ENCODE measurements around the gene PRUNE2.

The PRUNE2 gene

GRCh38 chr9:76901801-76902200 lies 4.1 kb downstream of the PRUNE2 start:
- no peak for DNase-seq

GRCh38 chr9:76900884-76901440 lies 5.0 kb downstream of the PRUNE2 start:
- no peak for DNase-seq

DNA sequence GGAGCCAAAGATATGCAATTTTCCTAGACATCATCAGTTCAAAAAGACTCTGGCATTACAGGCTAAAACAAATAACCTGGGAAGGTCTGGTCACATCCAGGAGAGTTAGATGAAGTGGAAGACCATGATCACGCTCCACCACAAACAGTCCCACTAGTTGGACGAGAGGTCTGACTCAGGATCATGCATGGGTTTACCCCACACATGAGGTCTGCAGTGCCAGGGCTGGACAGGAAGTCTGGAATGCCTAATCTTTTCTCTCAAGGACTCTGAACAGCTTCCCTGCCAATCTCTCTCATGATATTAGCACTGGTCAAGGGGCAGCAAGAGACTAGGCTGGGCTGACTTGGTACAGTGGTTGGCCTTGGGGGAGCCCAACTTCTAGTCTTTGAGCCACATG lies 7.1 kb downstream of the PRUNE2 start:
- no peak for DNase-seq

DNA sequence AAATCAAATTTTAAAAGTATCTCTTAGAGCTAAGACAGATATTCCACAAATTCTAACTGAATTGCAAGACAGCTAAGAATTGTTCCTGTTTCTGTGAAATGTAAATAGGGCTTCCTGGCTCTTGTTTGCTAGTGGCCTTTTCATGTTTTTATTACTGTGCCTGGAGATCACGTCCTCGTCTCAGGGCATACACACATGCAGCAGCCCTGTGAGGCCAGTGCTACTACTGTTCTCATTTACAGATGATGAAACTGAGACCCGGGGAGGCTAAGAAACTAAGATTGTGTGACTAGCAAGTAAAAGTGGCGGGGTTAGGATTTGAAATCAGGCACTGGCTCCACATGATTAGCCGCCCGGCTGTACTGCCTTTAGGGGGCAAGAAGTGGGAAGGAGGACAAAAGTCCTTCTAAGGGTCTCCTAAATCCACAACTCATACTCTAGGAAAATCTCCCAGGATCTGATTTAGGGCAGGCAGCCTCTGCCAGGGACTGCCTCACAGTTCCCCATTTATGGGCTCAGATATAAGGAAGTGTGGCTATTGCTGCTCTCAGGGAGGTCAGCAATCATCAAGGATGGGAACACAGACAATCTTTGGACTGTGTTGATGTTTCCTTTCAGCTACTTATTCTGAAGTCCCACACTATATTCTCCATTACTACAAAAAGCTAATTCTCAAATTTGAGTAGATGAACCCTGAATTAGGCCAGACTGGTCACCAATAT lies 7.9 kb downstream of the PRUNE2 start:
- DNase-seq, result no peak

DNA sequence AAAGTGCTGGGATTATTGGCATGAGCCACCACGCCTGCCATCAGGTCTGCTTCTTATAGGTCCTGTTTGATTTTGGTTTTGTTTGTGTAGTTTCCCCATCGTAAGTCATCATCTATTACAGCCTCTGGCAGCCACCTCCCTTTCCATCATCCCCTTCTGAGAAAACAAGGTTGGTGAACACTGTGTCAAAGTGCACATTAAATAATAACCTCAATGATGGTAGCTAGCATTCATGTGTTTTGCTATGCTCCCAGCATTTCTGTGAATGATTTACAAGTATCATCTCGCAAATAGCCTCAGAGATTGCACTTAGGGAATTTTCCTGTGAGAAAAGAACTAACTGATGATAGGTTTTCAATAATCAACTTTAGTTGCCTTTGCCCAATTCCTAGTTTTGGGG lies 9.9 kb downstream of the PRUNE2 start:
- no peak for DNase-seq

DNA sequence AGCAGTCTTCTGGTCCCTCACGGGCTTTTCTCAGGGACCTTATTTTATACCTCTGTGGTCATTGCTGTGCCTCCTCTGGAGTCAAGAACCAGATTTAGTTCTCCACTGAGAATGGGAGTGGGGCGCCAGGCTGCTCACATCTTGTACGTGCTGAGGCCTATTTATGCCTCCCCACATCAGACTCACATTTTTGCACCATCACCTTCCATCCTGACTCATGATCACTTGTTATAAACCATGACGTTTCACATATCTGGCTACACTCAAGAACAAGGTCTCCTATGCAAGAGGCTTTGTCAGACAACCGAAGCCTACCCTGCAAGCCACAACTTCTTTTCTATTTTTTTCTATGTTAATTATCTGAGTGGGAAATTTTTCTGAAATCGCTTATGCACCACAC lies 10.7 kb downstream of the PRUNE2 start:
- DNase-seq, result no peak

- DNase-seq, result no peak
These were observed 11.7 kb downstream of the PRUNE2 start for GRCh38 chr9:76894198-76894597.

DNA sequence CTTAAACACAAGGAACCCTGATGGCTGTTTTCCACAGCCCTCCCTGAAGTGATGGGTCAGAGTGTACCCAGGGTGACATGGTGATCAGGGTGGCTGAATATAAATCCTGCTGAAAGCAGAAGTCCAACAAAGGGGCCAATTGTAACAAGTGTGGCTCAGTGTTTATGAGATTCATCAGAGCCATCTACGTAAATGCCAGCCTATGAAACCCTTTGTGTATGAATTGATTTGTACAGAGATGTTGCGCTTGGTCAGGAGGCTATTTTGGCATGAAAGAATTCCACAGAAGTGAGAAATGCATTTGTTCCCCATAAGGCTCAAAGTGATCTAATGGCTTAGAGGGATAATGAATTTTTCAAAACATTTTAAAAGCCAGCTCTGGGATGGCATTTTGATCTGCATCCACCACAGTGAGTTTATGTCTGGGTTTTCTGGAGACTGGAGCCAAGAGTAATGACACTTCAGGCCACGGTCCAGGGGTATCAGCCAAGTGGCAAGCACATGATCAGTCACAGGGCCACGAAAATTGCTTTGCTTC lies 12.4 kb downstream of the PRUNE2 start:
- no peak for DNase-seq

- no peak for DNase-seq
These were observed 14.0 kb downstream of the PRUNE2 start for GRCh38 chr9:76891874-76892273.

GRCh38 chr9:76891279-76891678 lies 14.6 kb downstream of the PRUNE2 start:
- DNase-seq, result no peak

- DNase-seq, result no peak
These were observed 18.0 kb downstream of the PRUNE2 start for GRCh38 chr9:76887951-76888350.

- no peak for DNase-seq
These were observed 18.7 kb downstream of the PRUNE2 start for GRCh38 chr9:76887003-76887821.

DNA sequence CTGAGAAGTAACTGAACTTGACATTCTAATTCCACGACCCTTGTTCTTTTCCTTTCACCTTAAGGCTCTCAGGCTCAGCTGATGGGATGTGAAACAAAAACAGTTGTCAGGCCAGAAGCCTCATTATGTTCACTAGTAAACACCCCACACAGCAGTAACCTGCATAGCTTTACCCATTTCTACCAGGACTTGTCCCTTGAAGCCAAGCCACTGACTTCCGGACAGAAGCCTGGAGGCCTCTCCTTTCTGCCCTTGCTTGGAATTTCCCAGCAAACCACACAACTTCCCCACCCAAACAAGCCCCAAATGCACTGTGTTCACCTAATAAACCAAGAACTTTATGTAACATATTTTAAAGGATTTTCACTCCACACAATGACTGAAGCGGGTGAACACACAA lies 19.6 kb downstream of the PRUNE2 start:
- DNase-seq, result no peak

DNA sequence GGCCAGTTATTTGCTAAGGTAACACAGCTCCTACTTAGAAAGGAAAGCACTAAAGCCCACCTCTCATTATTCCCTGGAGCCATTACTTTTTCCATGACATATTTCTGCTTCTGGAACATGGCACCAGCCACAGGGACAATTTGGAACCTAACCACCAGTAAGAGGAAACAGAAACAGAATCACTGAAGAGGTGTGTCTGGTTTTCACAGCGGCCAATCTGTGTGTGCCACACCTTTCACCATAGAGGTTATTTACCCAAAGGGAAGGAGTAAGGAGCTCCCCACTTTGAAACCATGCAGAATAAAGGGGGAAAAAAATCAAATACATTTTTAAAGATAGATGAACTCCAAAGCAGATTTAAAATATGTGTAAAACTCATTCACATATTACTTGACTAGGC lies 21.1 kb downstream of the PRUNE2 start:
- no peak for DNase-seq

DNA sequence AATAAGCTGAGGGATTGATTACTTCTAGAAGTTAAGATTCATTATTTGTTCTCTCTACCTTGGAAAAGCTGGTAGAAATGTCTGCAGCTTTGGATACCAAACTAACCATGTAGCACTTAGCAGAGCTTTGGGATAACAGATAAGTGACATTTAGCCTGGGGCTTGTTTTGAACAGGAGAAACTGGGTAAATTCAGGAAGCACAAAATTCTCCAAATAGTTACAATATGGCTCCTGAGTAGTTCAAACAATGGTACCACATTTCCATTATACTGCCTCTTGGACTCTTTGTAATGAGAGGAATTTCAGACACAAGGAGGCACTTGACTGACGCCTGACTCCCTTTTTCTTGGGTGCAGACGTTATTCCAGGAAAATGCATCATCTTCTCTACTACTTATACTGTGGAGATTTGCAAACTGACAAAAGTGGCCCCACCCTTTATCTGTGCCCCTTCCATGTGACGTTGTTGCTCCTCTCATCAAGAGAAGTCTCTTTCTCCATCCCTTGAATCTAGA lies 22.5 kb downstream of the PRUNE2 start:
- DNase-seq, result no peak

DNA sequence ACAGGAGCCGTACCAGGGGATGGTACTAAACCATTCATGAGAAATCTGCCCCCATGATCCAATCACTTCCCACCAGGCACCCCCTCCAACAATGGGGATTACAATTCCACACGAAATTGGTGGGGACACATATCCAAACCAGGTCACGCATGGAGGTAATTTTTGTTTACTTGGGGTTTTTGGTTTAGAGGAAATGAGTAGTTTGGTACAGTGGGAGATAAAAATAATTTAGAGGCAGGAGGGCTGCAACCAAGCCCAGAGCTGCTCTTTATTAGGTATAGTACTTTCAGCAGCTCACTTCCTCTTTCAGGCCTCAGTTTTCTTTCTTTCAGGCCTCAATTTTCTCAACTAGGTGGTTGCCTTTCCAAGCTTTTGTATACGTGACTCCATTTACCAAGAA lies 23.2 kb downstream of the PRUNE2 start:
- DNase-seq, result no peak

GRCh38 chr9:76880210-76880609 lies 25.7 kb downstream of the PRUNE2 start:
- DNase-seq, result no peak

- no peak for DNase-seq
These were observed 27.0 kb downstream of the PRUNE2 start for GRCh38 chr9:76878933-76879332.

GRCh38 chr9:76877961-76878360 lies 28.0 kb downstream of the PRUNE2 start:
- no peak for DNase-seq

- no peak for DNase-seq
These were observed 29.8 kb downstream of the PRUNE2 start for GRCh38 chr9:76876098-76876497.

DNA sequence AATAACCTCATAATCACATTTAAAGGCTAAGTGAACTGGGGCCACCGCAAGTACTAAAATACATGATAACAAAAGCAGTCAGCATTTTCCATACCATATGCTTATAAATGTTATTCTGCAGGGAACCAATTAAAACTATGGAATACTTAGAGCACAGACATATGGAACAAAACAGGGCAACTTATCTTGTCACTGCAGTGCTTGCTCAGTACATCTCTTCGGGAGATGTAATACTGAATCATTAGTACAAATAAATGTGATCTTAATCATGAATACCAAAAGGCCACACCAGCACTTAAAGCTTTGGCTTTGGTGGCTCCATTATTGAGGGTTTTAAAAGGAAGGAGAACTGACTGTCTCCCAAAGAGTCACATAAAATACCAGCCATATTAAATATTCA lies 32.1 kb downstream of the PRUNE2 start:
- no peak for DNase-seq

DNA sequence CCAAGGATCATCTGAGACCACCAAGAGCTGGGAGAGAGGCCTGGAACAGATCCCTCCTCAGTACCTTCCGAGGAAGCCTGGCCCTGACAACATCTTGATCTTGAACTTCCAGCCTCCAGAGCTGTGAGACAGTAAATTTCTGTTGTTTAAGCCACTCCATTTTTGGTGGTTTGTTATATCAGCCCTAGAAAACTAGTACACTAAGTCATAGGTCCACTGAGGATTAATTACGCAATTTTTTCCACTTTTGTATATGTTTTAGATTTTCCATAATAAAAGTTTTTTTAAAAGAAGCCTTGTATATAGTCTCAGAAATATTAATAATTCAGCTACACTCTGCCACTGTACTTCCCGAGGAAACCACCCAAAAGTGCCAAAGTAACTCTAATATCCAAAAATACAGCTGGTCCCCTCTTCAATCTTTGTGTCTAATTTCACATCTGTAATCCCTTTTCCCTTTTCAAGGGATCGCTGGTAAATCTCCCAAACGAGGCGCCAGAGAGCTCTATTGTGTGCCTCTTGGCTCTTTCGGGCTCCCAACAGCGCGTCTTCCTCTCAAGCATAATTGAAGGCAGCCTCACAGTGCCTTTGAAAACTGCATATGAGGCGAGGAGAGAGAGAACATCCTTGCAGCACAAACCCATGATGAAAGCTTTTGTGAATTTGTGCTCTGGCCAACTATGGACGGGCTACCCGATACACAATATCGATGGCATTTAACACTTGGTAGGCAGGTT lies 32.7 kb downstream of the PRUNE2 start:
- no peak for DNase-seq

DNA sequence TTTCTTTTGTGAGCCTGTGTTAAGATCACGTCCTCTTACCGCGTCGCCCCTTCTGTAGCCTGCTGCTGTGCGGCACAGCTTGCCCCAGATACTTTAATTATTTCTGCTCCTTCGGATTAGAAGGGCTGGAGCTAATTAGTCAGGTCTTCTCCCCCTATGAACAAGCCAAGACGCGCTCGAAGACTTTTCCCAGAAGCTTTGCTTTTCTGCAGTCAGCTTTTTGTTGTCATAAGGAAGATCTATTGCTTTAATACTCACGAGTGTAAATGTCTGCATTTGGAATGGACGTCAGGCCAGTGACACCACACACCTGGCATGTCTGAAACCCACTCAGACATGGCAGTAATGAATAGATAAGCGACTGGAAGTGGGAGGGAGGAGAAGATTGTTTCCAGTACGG lies 37.0 kb downstream of the PRUNE2 start:
- no peak for DNase-seq

Measured in NCI-H2081 treated with DMSO at 0.1 percent for 48 hours (cell line).